Activated T-helper 17 cell treated with anti-CD3 and anti-CD28 coated beads, Interleukin-2, amount 50 U/mL, for 72 hours (primary cell): ENCODE results near the gene PRDX3. TPM values are rescaled to one million over a fixed set of nuclear protein-coding genes. Genes with fewer than 3 reads are reported as not detected.
"Not testable (repeated sequence)": the region's sequence is repeated elsewhere in the genome, so short reads cannot be mapped to it uniquely, and the experiment has no call there.

Source experiments
- ATAC-seq: fragments of 150-1000 bp; cut with Tn5 transposase; replicated peaks from 2 replicates; pipeline ENCODE4 v1.10.0; 2021; ENCODE audit warnings: mild to moderate bottlenecking, moderate library complexity
- H3K27ac Mint-ChIP-seq: one replicate; pipeline ENCODE4 v1.8.0; 2022; ENCODE audit warnings: mixed read lengths
- H3K27me3 Mint-ChIP-seq: one replicate; pipeline ENCODE4 v1.8.0; 2022; ENCODE audit warnings: mixed read lengths
- H3K36me3 Mint-ChIP-seq: one replicate; pipeline ENCODE4 v1.8.0; 2022; ENCODE audit warnings: low read depth, mild to moderate bottlenecking, mixed read lengths
- H3K4me1 Mint-ChIP-seq: one replicate; pipeline ENCODE4 v1.8.0; 2022; ENCODE audit warnings: mixed read lengths
- H3K4me3 Mint-ChIP-seq: one replicate; pipeline ENCODE4 v1.8.0; 2022; ENCODE audit warnings: mild to moderate bottlenecking, mixed read lengths
- H3K9me3 Mint-ChIP-seq: one replicate; pipeline ENCODE4 v1.8.0; 2022; ENCODE audit warnings: mixed read lengths
- total RNA-seq, 2 donors: library from RNA; stranded (reverse); gene quantifications; one replicate each; pipeline ENCODE4 v1.2.3, GENCODE V29; 2022

Gene PRDX3
- total RNA-seq, 2 donors from 2014 or later = 141 to 239 TPM

GRCh38 chr10:119191881-119192280 is 13.3 kb upstream of the PRDX3 start:
- no peak overlapping the region for H3K27ac Mint-ChIP-seq

GRCh38 chr10:119190954-119191785 is 12.6 kb upstream of the PRDX3 start:
- peak overlapping the region; percentile 21 for H3K27ac Mint-ChIP-seq

More at GRCh38 chr10:119191881-119192280, 13.3 kb upstream of the PRDX3 start:
- Mint-ChIP-seq H3K9me3 (no peaks in the 10 kb centered on the region), H3K4me1 (peaks cover 8% of the 10 kb centered on the region), H3K27me3 (no peaks in the 10 kb centered on the region), H3K4me3 (no peak overlapping the region), H3K36me3 (no peaks in the 10 kb centered on the region)
- peak; percentile 76 for ATAC-seq

GRCh38 chr10:119190353-119190752 is 11.7 kb upstream of the PRDX3 start:
- Mint-ChIP-seq H3K36me3 (no peaks in the 10 kb centered on the region), H3K4me1 (peaks cover 8% of the 10 kb centered on the region), H3K27me3 (no peaks in the 10 kb centered on the region), H3K4me3 (no peak overlapping the region), H3K9me3 (no peaks in the 10 kb centered on the region), H3K27ac (no peak overlapping the region)
- ATAC-seq = no peak

More at GRCh38 chr10:119190954-119191785, 12.6 kb upstream of the PRDX3 start:
- no peaks in the 10 kb centered on the region for H3K27me3 Mint-ChIP-seq
- no peaks in the 10 kb centered on the region for H3K9me3 Mint-ChIP-seq
- H3K36me3 Mint-ChIP-seq = no peaks in the 10 kb centered on the region
- ATAC-seq = no peak
- H3K4me1 Mint-ChIP-seq = peaks cover 8% of the 10 kb centered on the region
- H3K4me3 Mint-ChIP-seq = no peak overlapping the region

GRCh38 chr10:119189811-119190282 is 11.2 kb upstream of the PRDX3 start:
- Mint-ChIP-seq H3K27ac (no peak overlapping the region), H3K4me3 (no peak overlapping the region), H3K36me3 (no peaks in the 10 kb centered on the region), H3K27me3 (no peaks in the 10 kb centered on the region), H3K4me1 (peaks cover 8% of the 10 kb centered on the region), H3K9me3 (no peaks in the 10 kb centered on the region)
- peak; percentile 40 for ATAC-seq

- Mint-ChIP-seq H3K36me3 (no peaks in the 10 kb centered on the region), H3K27me3 (no peaks in the 10 kb centered on the region), H3K4me3 (peak overlapping the region; percentile 24), H3K9me3 (no peaks in the 10 kb centered on the region), H3K27ac (peak overlapping the region; percentile 47), H3K4me1 (peaks cover 6% of the 10 kb centered on the region)
- ATAC-seq = peak; percentile 93
These were observed 5.2 kb upstream of the PRDX3 start for GRCh38 chr10:119183664-119184412.

- not testable (repeated sequence) for H3K4me3 Mint-ChIP-seq, ATAC-seq, H3K27ac Mint-ChIP-seq, H3K9me3 Mint-ChIP-seq, H3K27me3 Mint-ChIP-seq
- peaks cover 22% of the 10 kb centered on the region for H3K4me1 Mint-ChIP-seq
- H3K36me3 Mint-ChIP-seq = peaks cover 26% of the 10 kb centered on the region
These were observed 2.3 kb upstream of the PRDX3 start for GRCh38 chr10:119180850-119181400.

- Mint-ChIP-seq H3K4me1 (peaks cover 25% of the 10 kb centered on the region), H3K27ac (peak overlapping the region; percentile 100), H3K36me3 (peaks cover 57% of the 10 kb centered on the region), H3K4me3 (peak overlapping the region; percentile 99), H3K9me3 (no peaks in the 10 kb centered on the region), H3K27me3 (no peaks in the 10 kb centered on the region)
- ATAC-seq = peak; percentile 65
These were observed 772 bp downstream of the PRDX3 start for GRCh38 chr10:119177708-119178371.

- Mint-ChIP-seq H3K4me3 (peak overlapping the region; percentile 99), H3K27ac (peak overlapping the region; percentile 49), H3K4me1 (peaks cover 29% of the 10 kb centered on the region), H3K36me3 (peaks cover 74% of the 10 kb centered on the region), H3K27me3 (no peaks in the 10 kb centered on the region), H3K9me3 (no peaks in the 10 kb centered on the region)
- peak; percentile 25 for ATAC-seq
These were observed 2.4 kb downstream of the PRDX3 start for GRCh38 chr10:119176166-119176565.

GRCh38 chr10:119174109-119174508 is 4.5 kb downstream of the PRDX3 start:
- no peak for ATAC-seq

GRCh38 chr10:119167041-119167440 is 11.6 kb downstream of the PRDX3 start:
- H3K27ac Mint-ChIP-seq = peak overlapping the region; percentile 91
- peaks cover 27% of the 10 kb centered on the region for H3K4me1 Mint-ChIP-seq
- peak overlapping the region; percentile 86 for H3K4me3 Mint-ChIP-seq
- ATAC-seq = no peak
- H3K36me3 Mint-ChIP-seq = peaks cover 78% of the 10 kb centered on the region
- H3K27me3 Mint-ChIP-seq = no peaks in the 10 kb centered on the region
- H3K9me3 Mint-ChIP-seq = no peaks in the 10 kb centered on the region

More at GRCh38 chr10:119174109-119174508, 4.5 kb downstream of the PRDX3 start:
- H3K9me3 Mint-ChIP-seq = no peaks in the 10 kb centered on the region
- no peaks in the 10 kb centered on the region for H3K27me3 Mint-ChIP-seq
- no peak overlapping the region for H3K4me3 Mint-ChIP-seq
- no peak overlapping the region for H3K27ac Mint-ChIP-seq
- peaks cover 95% of the 10 kb centered on the region for H3K36me3 Mint-ChIP-seq
- H3K4me1 Mint-ChIP-seq = peaks cover 34% of the 10 kb centered on the region

GRCh38 chr10:119166564-119166963 is 12.0 kb downstream of the PRDX3 start:
- Mint-ChIP-seq H3K27me3 (no peaks in the 10 kb centered on the region), H3K9me3 (no peaks in the 10 kb centered on the region), H3K27ac (peak overlapping the region; percentile 91), H3K4me1 (peaks cover 30% of the 10 kb centered on the region), H3K4me3 (peak overlapping the region; percentile 86), H3K36me3 (peaks cover 78% of the 10 kb centered on the region)
- ATAC-seq = no peak

GRCh38 chr10:119166118-119166500 is 12.5 kb downstream of the PRDX3 start:
- H3K4me1 Mint-ChIP-seq = peaks cover 30% of the 10 kb centered on the region
- H3K9me3 Mint-ChIP-seq = no peaks in the 10 kb centered on the region
- H3K36me3 Mint-ChIP-seq = peaks cover 78% of the 10 kb centered on the region

GRCh38 chr10:119165171-119166117 is 13.2 kb downstream of the PRDX3 start, which contains the start of gene SFXN4:
Gene SFXN4, minus strand, starts transcription at chr10:119165714. Its CDS starts 67 bp downstream, at chr10:119165647.
- Mint-ChIP-seq H3K27me3 (no peaks in the 10 kb centered on the region), H3K4me3 (peak within 1 kb of the TSS; percentile 86), H3K4me1 (peaks cover 30% of the 10 kb centered on the region), H3K27ac (peak within 1 kb of the TSS; percentile 91), H3K36me3 (peaks cover 78% of the 10 kb centered on the region), H3K9me3 (no peaks in the 10 kb centered on the region)
- ATAC-seq = peak; percentile 94

More at GRCh38 chr10:119166118-119166500, 12.5 kb downstream of the PRDX3 start:
- peak overlapping the region; percentile 91 for H3K27ac Mint-ChIP-seq
- no peak for ATAC-seq
- H3K27me3 Mint-ChIP-seq = no peaks in the 10 kb centered on the region
- H3K4me3 Mint-ChIP-seq = peak overlapping the region; percentile 86
